ENCODE data around the gene RASA1. TPM values are rescaled to one million over a fixed set of nuclear protein-coding genes. Genes with fewer than 3 reads are reported as not detected.
A peak's percentile ranks its signal among the peaks of the same experiment; 100 is the strongest.

The RASA1 gene
- total RNA-seq, 2 donors from 2014 or later = 26.3 to 29.1 TPM

GRCh38 chr5:87389296-87390034 is 121.8 kb downstream of the RASA1 start:
- peak overlapping the region; percentile 21 for H3K4me3 Mint-ChIP-seq

GRCh38 chr5:87390075-87390474 is 122.4 kb downstream of the RASA1 start:
- Mint-ChIP-seq H3K36me3 (ENCODE audit: low read depth) (peaks cover 6% of the 10 kb centered on the region), H3K4me3 (peak overlapping the region; percentile 21), H3K27ac (peak overlapping the region; percentile 56), H3K27me3 (no peaks in the 10 kb centered on the region), H3K4me1 (peaks cover 24% of the 10 kb centered on the region)
- no peaks in the 10 kb centered on the region for H3K9me3 ChIP-seq (ENCODE audit: control insufficient read depth, low read length, poor library complexity, severe bottlenecking)
- ATAC-seq (peak; percentile 3), DNase-seq (no peak)

More at GRCh38 chr5:87389296-87390034, 121.8 kb downstream of the RASA1 start:
- Mint-ChIP-seq H3K4me1 (peaks cover 22% of the 10 kb centered on the region), H3K27me3 (no peaks in the 10 kb centered on the region), H3K36me3 (ENCODE audit: low read depth) (peaks cover 6% of the 10 kb centered on the region), H3K27ac (peak overlapping the region; percentile 56)
- peak; percentile 4 for ATAC-seq
- DNase-seq = no peak
- H3K9me3 ChIP-seq (ENCODE audit: control insufficient read depth, low read length, poor library complexity, severe bottlenecking) = no peaks in the 10 kb centered on the region

DNA sequence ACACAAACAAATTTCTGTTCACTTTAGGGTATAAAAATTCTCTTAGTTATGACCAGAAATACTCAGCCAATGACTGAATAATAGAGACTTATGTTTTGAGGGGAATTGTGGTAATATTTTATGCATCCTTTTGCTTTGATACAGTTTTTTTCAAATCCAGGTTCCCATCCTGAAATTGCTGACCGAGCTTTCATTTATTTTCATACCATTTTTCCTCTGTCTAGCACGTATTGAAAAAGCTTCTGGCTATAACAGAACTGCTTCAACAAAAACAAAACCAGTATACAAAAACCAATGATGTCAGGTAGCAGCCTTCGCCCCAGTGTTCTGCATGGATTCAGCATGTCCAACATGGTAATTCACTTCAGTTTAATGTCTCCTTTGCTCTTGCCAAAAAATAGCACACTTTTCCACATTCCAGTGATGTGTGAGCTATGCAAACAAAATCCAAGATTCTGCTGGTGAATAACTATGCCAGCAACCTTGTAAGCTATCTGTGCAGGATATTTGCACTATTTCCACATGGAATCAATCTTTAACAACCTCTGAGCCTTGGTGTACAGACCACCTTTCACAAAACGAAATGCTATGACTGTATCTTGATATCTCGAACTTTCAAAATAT is 123.0 kb downstream of the RASA1 start:
- H3K4me1 Mint-ChIP-seq = peaks cover 28% of the 10 kb centered on the region
- no peaks in the 10 kb centered on the region for H3K27me3 Mint-ChIP-seq
- no peak overlapping the region for H3K4me3 Mint-ChIP-seq
- no peak for DNase-seq
- H3K36me3 Mint-ChIP-seq (ENCODE audit: low read depth) = peaks cover 8% of the 10 kb centered on the region
- ATAC-seq = no peak
- H3K27ac Mint-ChIP-seq = peak overlapping the region; percentile 56
- H3K9me3 ChIP-seq (ENCODE audit: control insufficient read depth, low read length, poor library complexity, severe bottlenecking) = no peaks in the 10 kb centered on the region

GRCh38 chr5:87392170-87392569 is 124.5 kb downstream of the RASA1 start:
- DNase-seq (no peak), ATAC-seq (no peak)
- Mint-ChIP-seq H3K27me3 (no peaks in the 10 kb centered on the region), H3K4me3 (no peak overlapping the region), H3K4me1 (peaks cover 29% of the 10 kb centered on the region), H3K27ac (peak overlapping the region; percentile 87), H3K36me3 (ENCODE audit: low read depth) (peaks cover 6% of the 10 kb centered on the region)
- no peaks in the 10 kb centered on the region for H3K9me3 ChIP-seq (ENCODE audit: control insufficient read depth, low read length, poor library complexity, severe bottlenecking)

DNA sequence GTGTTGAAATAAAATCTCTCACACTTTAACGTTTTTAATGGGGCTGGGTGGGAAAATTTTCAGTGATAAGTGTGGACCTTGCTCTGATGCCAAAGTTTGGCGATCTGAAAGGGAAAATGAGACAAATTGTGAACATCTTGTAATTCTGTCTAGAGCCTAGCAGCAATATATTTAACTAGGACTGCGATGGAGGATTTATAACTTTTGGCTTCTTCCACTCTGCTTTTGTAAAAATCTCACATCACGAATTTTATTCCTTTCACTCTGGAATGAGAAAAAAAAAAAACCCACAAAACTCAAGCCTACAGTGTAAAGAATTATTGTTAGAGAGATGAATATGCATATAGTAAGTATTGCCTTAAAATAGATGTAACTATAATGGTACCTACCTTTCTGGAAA is 125.1 kb downstream of the RASA1 start:
- Mint-ChIP-seq H3K27me3 (no peaks in the 10 kb centered on the region), H3K4me1 (peaks cover 31% of the 10 kb centered on the region), H3K4me3 (no peak overlapping the region), H3K36me3 (ENCODE audit: low read depth) (peaks cover 5% of the 10 kb centered on the region), H3K27ac (peak overlapping the region; percentile 87)
- no peaks in the 10 kb centered on the region for H3K9me3 ChIP-seq (ENCODE audit: control insufficient read depth, low read length, poor library complexity, severe bottlenecking)
- ATAC-seq = no peak
- DNase-seq = no peak

GRCh38 chr5:87393331-87393730 is 125.6 kb downstream of the RASA1 start:
- H3K9me3 ChIP-seq (ENCODE audit: control insufficient read depth, low read length, poor library complexity, severe bottlenecking) = no peaks in the 10 kb centered on the region
- DNase-seq (no peak), ATAC-seq (no peak)
- Mint-ChIP-seq H3K4me1 (peaks cover 28% of the 10 kb centered on the region), H3K27ac (no peak overlapping the region), H3K36me3 (ENCODE audit: low read depth) (peaks cover 5% of the 10 kb centered on the region), H3K4me3 (no peak overlapping the region), H3K27me3 (no peaks in the 10 kb centered on the region)

DNA sequence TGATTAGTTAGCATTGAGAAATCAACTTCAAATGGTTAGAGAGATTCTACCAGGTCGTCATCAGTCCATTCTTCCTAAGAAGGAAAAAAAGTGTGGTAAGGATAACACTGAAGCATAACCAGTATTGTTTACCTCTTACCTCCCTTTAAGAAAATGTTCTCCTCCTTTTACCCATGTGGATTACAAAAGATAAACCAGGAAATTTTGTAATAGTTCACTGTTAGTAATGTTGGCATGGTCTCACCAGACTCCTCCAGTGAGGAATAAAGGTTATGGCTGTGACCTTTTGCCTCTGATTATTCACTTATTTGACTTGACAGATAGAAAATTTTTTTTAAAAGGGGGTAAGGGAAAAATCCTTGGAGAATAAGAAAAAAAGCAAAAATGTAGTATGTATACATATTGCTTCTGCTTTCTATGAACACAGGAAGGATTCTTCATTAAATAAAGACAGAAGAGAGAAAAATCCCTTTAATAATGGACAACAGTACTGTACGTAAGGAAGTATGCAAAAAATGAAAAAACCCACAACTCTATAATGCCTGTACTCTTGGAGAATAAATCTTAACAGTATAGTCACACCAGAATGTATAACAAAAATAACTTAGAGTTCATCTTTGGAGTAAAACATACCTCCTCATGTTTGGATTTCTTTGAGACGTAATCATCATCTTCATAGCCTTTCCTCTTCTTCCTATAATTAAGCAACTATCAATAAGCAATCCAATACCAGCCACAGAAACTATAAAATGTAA is 126.9 kb downstream of the RASA1 start:
- no peak overlapping the region for H3K4me3 Mint-ChIP-seq
- ATAC-seq = no peak
- no peak for DNase-seq
- peaks cover 27% of the 10 kb centered on the region for H3K4me1 Mint-ChIP-seq
- no peak overlapping the region for H3K27ac Mint-ChIP-seq
- H3K27me3 Mint-ChIP-seq = no peaks in the 10 kb centered on the region
- H3K36me3 Mint-ChIP-seq (ENCODE audit: low read depth) = peaks cover 5% of the 10 kb centered on the region
- H3K9me3 ChIP-seq (ENCODE audit: control insufficient read depth, low read length, poor library complexity, severe bottlenecking) = no peaks in the 10 kb centered on the region

DNA sequence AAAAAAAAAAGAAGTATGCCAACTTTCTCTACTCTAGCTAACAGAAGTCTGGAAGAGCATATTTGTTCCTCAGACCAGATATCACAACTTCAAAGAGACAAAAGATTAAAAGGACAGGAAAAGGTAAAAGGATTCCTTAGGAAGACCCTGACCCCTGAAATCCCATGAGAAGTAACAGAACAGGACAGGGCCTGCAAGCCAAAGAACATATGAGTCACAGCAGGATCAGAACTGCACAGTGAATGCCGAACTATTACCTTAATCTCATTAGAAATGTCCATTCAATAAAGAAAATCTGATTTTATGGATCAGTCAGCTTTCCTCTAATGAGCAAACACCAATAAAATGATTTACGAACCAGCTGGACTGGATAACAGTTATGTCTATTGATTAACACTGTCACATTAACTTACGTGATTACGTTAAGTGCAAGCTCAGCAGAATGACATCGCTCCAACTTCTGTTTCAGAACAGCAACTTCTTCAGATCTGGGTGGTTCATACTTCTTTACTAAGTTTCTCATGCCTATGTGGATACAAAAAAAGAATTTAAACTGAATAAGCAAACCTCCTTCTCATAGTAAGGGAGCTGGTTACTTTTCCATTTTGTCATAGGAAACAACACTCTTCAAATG is 131.4 kb downstream of the RASA1 start:
- no peaks in the 10 kb centered on the region for H3K9me3 ChIP-seq (ENCODE audit: control insufficient read depth, low read length, poor library complexity, severe bottlenecking)
- Mint-ChIP-seq H3K27ac (peak overlapping the region; percentile 54), H3K4me3 (peak overlapping the region; percentile 56), H3K36me3 (ENCODE audit: low read depth) (peaks cover 5% of the 10 kb centered on the region), H3K27me3 (no peaks in the 10 kb centered on the region), H3K4me1 (peaks cover 27% of the 10 kb centered on the region)
- ATAC-seq = no peak
- no peak for DNase-seq

- H3K9me3 ChIP-seq (ENCODE audit: control insufficient read depth, low read length, poor library complexity, severe bottlenecking) = no peaks in the 10 kb centered on the region
- Mint-ChIP-seq H3K27ac (peak overlapping the region; percentile 54), H3K4me3 (no peak overlapping the region), H3K4me1 (peaks cover 27% of the 10 kb centered on the region), H3K36me3 (ENCODE audit: low read depth) (peaks cover 5% of the 10 kb centered on the region), H3K27me3 (no peaks in the 10 kb centered on the region)
- no peak for DNase-seq
- ATAC-seq = no peak
Measured at GRCh38 chr5:87399720-87400119, 132.0 kb downstream of the RASA1 start.

DNA sequence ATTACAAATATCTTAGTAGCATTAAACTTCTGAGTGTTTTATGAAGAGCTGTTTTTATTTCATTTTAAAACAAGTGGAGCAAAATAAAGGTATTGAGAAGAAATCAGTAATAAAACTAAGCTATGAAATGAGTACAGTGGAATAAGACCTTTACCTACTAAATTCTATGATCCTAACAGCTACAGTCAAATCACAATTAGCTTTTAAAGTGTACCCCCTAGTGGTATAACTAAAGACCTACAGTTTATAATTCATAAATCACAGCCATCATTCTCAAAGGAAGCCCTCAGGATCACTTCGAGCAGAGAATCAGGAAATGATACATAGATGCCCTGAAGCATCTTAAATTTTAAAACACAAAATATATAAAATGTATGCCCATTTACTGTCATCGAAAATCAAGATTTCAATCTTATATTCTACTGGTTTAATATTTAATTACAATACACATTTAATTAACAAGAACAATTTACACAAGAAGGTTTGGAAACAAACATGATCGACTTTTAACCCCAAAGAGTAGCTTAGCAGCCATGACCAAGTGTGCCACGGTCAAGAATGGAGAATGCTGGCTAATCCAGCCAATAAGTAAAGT is 132.7 kb downstream of the RASA1 start:
- ATAC-seq (peak; percentile 74), DNase-seq (no peak)
- Mint-ChIP-seq H3K36me3 (ENCODE audit: low read depth) (peaks cover 3% of the 10 kb centered on the region), H3K4me3 (no peak overlapping the region), H3K27me3 (no peaks in the 10 kb centered on the region), H3K27ac (no peak overlapping the region), H3K4me1 (peaks cover 25% of the 10 kb centered on the region)
- H3K9me3 ChIP-seq (ENCODE audit: control insufficient read depth, low read length, poor library complexity, severe bottlenecking) = no peaks in the 10 kb centered on the region

DNA sequence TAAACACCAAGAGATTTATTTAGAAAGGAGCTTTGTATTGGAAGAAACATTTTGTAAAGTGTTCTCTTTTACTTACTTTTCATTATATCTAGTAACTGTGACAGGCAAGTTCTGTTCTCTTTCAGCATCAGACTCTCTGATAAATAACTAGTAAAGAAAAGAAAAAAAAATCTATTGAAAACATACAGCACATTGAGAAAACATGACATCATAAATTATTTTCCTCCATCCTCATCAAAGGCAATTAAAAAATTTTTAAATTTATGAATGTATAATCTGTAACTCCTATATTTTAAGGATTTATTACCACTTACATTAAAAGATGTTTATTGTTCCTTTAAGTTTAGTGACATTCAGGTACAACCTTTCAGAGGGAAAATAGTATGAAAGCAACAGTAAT is 133.9 kb downstream of the RASA1 start:
- peak overlapping the region; percentile 12 for H3K27ac Mint-ChIP-seq
- H3K4me3 Mint-ChIP-seq = no peak overlapping the region

GRCh38 chr5:87403409-87403808 is 135.7 kb downstream of the RASA1 start:
- H3K27ac Mint-ChIP-seq = peak overlapping the region; percentile 19
- DNase-seq (no peak), ATAC-seq (peak; percentile 59)
- no peaks in the 10 kb centered on the region for H3K27me3 Mint-ChIP-seq
- peaks cover 22% of the 10 kb centered on the region for H3K36me3 Mint-ChIP-seq (ENCODE audit: low read depth)
- H3K4me3 Mint-ChIP-seq = peak overlapping the region; percentile 21
- peaks cover 45% of the 10 kb centered on the region for H3K4me1 Mint-ChIP-seq
- no peaks in the 10 kb centered on the region for H3K9me3 ChIP-seq (ENCODE audit: control insufficient read depth, low read length, poor library complexity, severe bottlenecking)

More for the DNA sequence above, 133.9 kb downstream of the RASA1 start:
- ATAC-seq (no peak), DNase-seq (no peak)
- no peaks in the 10 kb centered on the region for H3K9me3 ChIP-seq (ENCODE audit: control insufficient read depth, low read length, poor library complexity, severe bottlenecking)
- H3K27me3 Mint-ChIP-seq = no peaks in the 10 kb centered on the region
- peaks cover 30% of the 10 kb centered on the region for H3K4me1 Mint-ChIP-seq
- H3K36me3 Mint-ChIP-seq (ENCODE audit: low read depth) = peaks cover 11% of the 10 kb centered on the region
